HepG2 (cell line): Measurements from ENCODE around the gene ADGRV1. TPM values are rescaled to one million over a fixed set of nuclear protein-coding genes. Genes with fewer than 3 reads are reported as not detected.

Experiments used
- ATAC-seq: fragments of 200-7000 bp; cut with Tn5 transposase; 3 replicates; pipeline ENCODE4 v1.9.1; 2020; ENCODE audit warnings: mild to moderate bottlenecking, moderate library complexity
- BruUV-seq: library from RNA; stranded (reverse); fragments of 400-500 nt; replicated peaks from 2 replicates; lab custom pipeline; 2021; lab: Mats Ljungman, UMichigan
- CTCF ChIA-PET: fragments of 300-600 bp; formaldehyde crosslinking; extraction: SDS; loops from one replicate; lab custom pipeline; 2021; ENCODE audit warnings: low total read pairs, inconsistent platforms, low intra/inter-chr PET ratio; lab: Yijun Ruan, JAX
- POLR2A ChIA-PET: fragments of 350-600 bp; sonication (Branson Sonifier 250); formaldehyde crosslinking; loops from one replicate; lab custom pipeline; 2020; ENCODE audit warnings: antibody characterized with exemption, inconsistent platforms; lab: Yijun Ruan, JAX
- DNase-seq: peaks from one replicate; pipeline ENCODE4 v3.0.0-alpha.2; 2015; ENCODE audit warnings: low spot score
- FAIRE-seq: peaks from 3 replicates; lab custom pipeline; 2011; peaks lifted over from hg19 to GRCh38; lab: Jason Lieb, UNC
- H2AFZ ChIP-seq: one replicate; pipeline ENCODE4 v1.6.1; 2011; ENCODE audit warnings: low read length, inconsistent platforms
- H3K27ac ChIP-seq: fragments of 300-600 bp; 3 replicates; pipeline ENCODE4 v1.8.0; 2011; ENCODE audit warnings: mixed run types, mild to moderate bottlenecking, mixed read lengths, low read length, inconsistent platforms; ENCODE audit not compliant: insufficient read depth; ENCODE audit errors: extremely low read length
- H3K27me3 ChIP-seq, 2 experiments: fragments of 200-600 bp in 1 of 2; 2 replicates in 1 of 2; 3 replicates in 1 of 2; pipeline versions ENCODE4 v1.6.0 to v1.8.0; 2011; ENCODE audit warnings: low read length in 2 of 2, mild to moderate bottlenecking in 2 of 2, moderate library complexity in 2 of 2, inconsistent platforms in 1 of 2; ENCODE audit not compliant: insufficient read depth in 2 of 2, control insufficient read depth in 1 of 2
- H3K36me3 ChIP-seq, 2 experiments: fragments of 200-600 bp in 1 of 2; replicated peaks in 1 of 2; 2 replicates in 1 of 2; 3 replicates in 1 of 2; pipeline versions ENCODE4 v1.5.1 to v1.8.0; 2011; ENCODE audit warnings: low read length in 2 of 2, inconsistent platforms in 1 of 2; ENCODE audit not compliant: insufficient read depth in 2 of 2, control insufficient read depth in 1 of 2
- H3K4me1 ChIP-seq: 2 replicates; pipeline ENCODE4 v1.5.1; 2012; ENCODE audit warnings: low read length, inconsistent platforms; ENCODE audit not compliant: insufficient read depth
- H3K4me2 ChIP-seq: 2 replicates; pipeline ENCODE4 v1.6.0; 2011; ENCODE audit warnings: low read depth, low read length, inconsistent platforms
- H3K4me3 ChIP-seq, 3 experiments: fragments of 200-600 bp in 1 of 3; sonication (generic), shearing (Covaris generic) in 1 of 3; replicated peaks in 1 of 3; 2 replicates each; pipeline ENCODE4 v1.5.1; 2011 to 2016; ENCODE audit warnings: low read length in 3 of 3, inconsistent platforms in 2 of 3, low read depth in 2 of 3, mild to moderate bottlenecking in 2 of 3, control low read depth in 1 of 3, mixed read lengths in 1 of 3; ENCODE audit not compliant: insufficient read depth in 1 of 3
- H3K79me2 ChIP-seq: one replicate; pipeline ENCODE4 v1.6.1; 2011; ENCODE audit warnings: low read length, inconsistent platforms; ENCODE audit not compliant: insufficient read depth
- H3K9ac ChIP-seq: 2 replicates; pipeline ENCODE4 v1.6.0; 2011; ENCODE audit warnings: mild to moderate bottlenecking, low read depth, low read length, inconsistent platforms; ENCODE audit not compliant: insufficient read depth
- H3K9me3 ChIP-seq: 2 replicates; pipeline ENCODE4 v1.5.1; 2012; ENCODE audit warnings: mild to moderate bottlenecking, low read length
- H4K20me1 ChIP-seq: 2 replicates; pipeline ENCODE4 v1.6.0; 2011; ENCODE audit warnings: inconsistent platforms, mild to moderate bottlenecking, low read length, moderate library complexity; ENCODE audit not compliant: insufficient read depth
- DMAP1 ChIP-seq: IDR thresholded peaks from 2 replicates; pipeline ENCODE4 v1.6.1; 2016
- DR1 ChIP-seq: sonication (generic); formaldehyde crosslinking; IDR thresholded peaks from 2 replicates; pipeline ENCODE4 v1.8.0; 2021; ENCODE audit warnings: mild to moderate bottlenecking, missing genetic modification reagents, inconsistent platforms
- POGZ ChIP-seq: sonication (generic); formaldehyde crosslinking; IDR thresholded peaks from 2 replicates; pipeline ENCODE4 v1.4.0; 2020; ENCODE audit warnings: mild to moderate bottlenecking, missing genetic modification reagents
- RAD51 ChIP-seq: fragments of 450-650 bp; IDR thresholded peaks from 2 replicates; pipeline ENCODE4 v1.6.1; 2016; ENCODE audit warnings: borderline replicate concordance
- RFX5 ChIP-seq: IDR thresholded peaks from 2 replicates; pipeline ENCODE4 v1.6.1; 2011; ENCODE audit warnings: low read depth, low read length, improper control_type of control experiment
- SAP130 ChIP-seq: IDR thresholded peaks from 2 replicates; pipeline ENCODE4 v1.6.1; 2016; ENCODE audit warnings: low read depth
- ZFP82 ChIP-seq: sonication (generic); formaldehyde crosslinking; IDR thresholded peaks from 2 replicates; pipeline ENCODE4 v1.5.1; 2020; ENCODE audit warnings: mild to moderate bottlenecking, missing genetic modification reagents, borderline replicate concordance
- ZNF253 ChIP-seq: sonication (generic); formaldehyde crosslinking; IDR thresholded peaks from 2 replicates; pipeline ENCODE4 v1.8.0; 2022; ENCODE audit warnings: mild to moderate bottlenecking, missing genetic modification reagents, borderline replicate concordance
- ZNF326 ChIP-seq: sonication (generic); formaldehyde crosslinking; IDR thresholded peaks from 2 replicates; pipeline ENCODE4 v1.4.0; 2020; ENCODE audit warnings: missing genetic modification reagents, borderline replicate concordance
- ZNF350 ChIP-seq: sonication (generic); formaldehyde crosslinking; IDR thresholded peaks from 2 replicates; pipeline ENCODE4 v1.4.0; 2020; ENCODE audit warnings: mild to moderate bottlenecking, low read depth, missing genetic modification reagents, borderline replicate concordance
- ZNF468 ChIP-seq: sonication (generic); formaldehyde crosslinking; IDR thresholded peaks from 2 replicates; pipeline ENCODE4 v1.8.0; 2022; ENCODE audit warnings: mild to moderate bottlenecking, moderate library complexity, missing genetic modification reagents
- ZNF773 ChIP-seq: sonication (generic); formaldehyde crosslinking; IDR thresholded peaks from 2 replicates; pipeline ENCODE4 v1.4.0; 2020; ENCODE audit warnings: missing genetic modification reagents, borderline replicate concordance
- WGBS: methylation state at CpG from one replicate; pipeline ENCODE4 v1.1.6; 2017; ENCODE audit warnings: low lambda C conversion rate; 5-methylcytosine and 5-hydroxymethylcytosine counted together
- in situ Hi-C: cut with HindIII; loops from 2 replicates; pipeline ENCODE4 v1.10.0; 2017; ENCODE audit warnings: low pct_unique_long_range_greater_than_20kb; ENCODE audit not compliant: extremely low pct_ligation_motif_present
- intact Hi-C: fragments of 100-400 bp; cut with micrococcal nuclease; formaldehyde crosslinking; loops from one replicate; pipeline ENCODE4 v1.10.0; 2022; ENCODE audit not compliant: unreplicated experiment
- polyA plus RNA-seq, 8 experiments: library from polyadenylated mRNA; depleted of rRNA in 3 of 8; stranded (reverse) in 7 of 8; unstranded in 1 of 8; fragments of >200 nt; fragmentation: Illumina TruSeq in 4 of 8; extraction: Trizol in 4 of 8; gene quantifications; 2 replicates each; pipeline versions ENCODE4 v1.2.1 to v1.2.3, GENCODE V29; 2011 to 2016; ENCODE audit warnings: low read depth in 4 of 8, missing spikeins in 1 of 8, mixed read lengths in 1 of 8; ENCODE audit not compliant: insufficient read depth in 1 of 8
- total RNA-seq, 5 experiments: library from RNA; depleted of rRNA; stranded (reverse); fragments of >200 nt; fragmentation: Illumina TruSeq; extraction: Trizol; gene quantifications; 2 replicates each; pipeline ENCODE4 v1.2.3, GENCODE V29; 2016; ENCODE audit warnings: low read depth in 1 of 5
- TF ChIP-seq, protein P1 (sequence below): sonication (generic); formaldehyde crosslinking; IDR thresholded peaks from 2 replicates; pipeline ENCODE4 v1.4.0; 2020; ENCODE audit warnings: missing genetic modification reagents
- TF ChIP-seq, protein P2 (sequence below): sonication (generic); formaldehyde crosslinking; IDR thresholded peaks from 2 replicates; pipeline ENCODE4 v1.5.0; 2020; ENCODE audit warnings: missing genetic modification reagents, mild to moderate bottlenecking, borderline replicate concordance
- TF ChIP-seq, protein P3 (sequence below): sonication (generic); formaldehyde crosslinking; IDR thresholded peaks from 2 replicates; pipeline ENCODE4 v1.4.0; 2020; ENCODE audit warnings: missing genetic modification reagents
- TF ChIP-seq, protein P4 (sequence below): sonication (generic); formaldehyde crosslinking; IDR thresholded peaks from 2 replicates; pipeline ENCODE4 v1.4.0; 2020; ENCODE audit warnings: mild to moderate bottlenecking, low read depth, missing genetic modification reagents
- TF ChIP-seq, protein P5 (sequence below): sonication (generic); formaldehyde crosslinking; IDR thresholded peaks from 2 replicates; pipeline ENCODE4 v1.8.0; 2023; ENCODE audit warnings: mild to moderate bottlenecking, missing genetic modification reagents

Gene ADGRV1
- total and polyA plus RNA-seq, 2 of the 13 experiments (the other 11 are each of a cell fraction or from before 2014, with no cell fraction given), result 1.7 to 3.9 TPM

DNA sequence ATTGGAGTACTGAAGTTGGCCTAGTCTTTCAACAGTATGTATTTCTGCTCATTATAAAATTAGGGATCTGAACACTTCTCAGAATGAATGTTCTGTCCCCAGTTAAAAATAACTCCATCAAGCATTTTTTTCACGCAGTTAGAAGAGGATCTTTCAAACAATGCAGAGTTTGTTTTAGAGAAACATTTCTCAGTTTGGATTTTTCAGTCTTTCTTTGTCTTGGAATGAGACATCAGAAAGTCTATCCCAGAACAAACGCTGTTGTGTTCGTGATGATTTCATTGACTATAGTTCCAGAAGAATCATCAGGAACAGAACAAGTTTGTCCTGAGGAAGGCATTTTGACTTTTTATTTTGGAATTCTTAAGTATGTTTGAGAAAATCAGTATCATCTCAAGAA is 605.8 kb downstream of the ADGRV1 start:
- peaks cover 14% of the 10 kb centered on the region for H3K4me1 ChIP-seq
- no peaks in the 10 kb centered on the region for H3K79me2 ChIP-seq
- 13% methylated on average over 3 of the region's 3 CpGs for WGBS
- no peaks in the 10 kb centered on the region for H3K9me3 ChIP-seq
- FAIRE-seq (no peak), DNase-seq (no peak), ATAC-seq (no peak)
- no peak overlapping the region for H3K9ac ChIP-seq
- intact Hi-C loops, result no loop called here
- H3K27ac ChIP-seq, result no peak overlapping the region
- H3K27me3 ChIP-seq, result peaks cover 0 to 4% of the 10 kb centered on the region in 2 experiments; a peak in 1 of 5 replicates
- in situ Hi-C loops, result no loop called here
- CTCF ChIA-PET, result no interaction called here
- no TSS peak for BruUV-seq
- no peaks in the 10 kb centered on the region for H4K20me1 ChIP-seq
- POLR2A ChIA-PET, result no interaction called here
- no peaks in the 10 kb centered on the region for H3K36me3 ChIP-seq
- no peak overlapping the region for H2AFZ ChIP-seq
- H3K4me3 ChIP-seq, result no peak overlapping the region
- H3K4me2 ChIP-seq, result no peak overlapping the region
- no peak for TF ChIP-seq ZFP82 (CRISPR knock-in tag)
- no peak for TF ChIP-seq ZNF326 (CRISPR knock-in tag)
- no peak for TF ChIP-seq DMAP1
- TF ChIP-seq, protein P1, sequence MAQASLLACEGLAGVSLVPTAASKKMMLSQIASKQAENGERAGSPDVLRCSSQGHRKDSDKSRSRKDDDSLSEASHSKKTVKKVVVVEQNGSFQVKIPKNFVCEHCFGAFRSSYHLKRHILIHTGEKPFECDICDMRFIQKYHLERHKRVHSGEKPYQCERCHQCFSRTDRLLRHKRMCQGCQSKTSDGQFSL (CRISPR knock-in tag), result no peak
- no peak for TF ChIP-seq POGZ (CRISPR knock-in tag)
- TF ChIP-seq SAP130 (CRISPR knock-in tag), result no peak
- TF ChIP-seq, protein P2, sequence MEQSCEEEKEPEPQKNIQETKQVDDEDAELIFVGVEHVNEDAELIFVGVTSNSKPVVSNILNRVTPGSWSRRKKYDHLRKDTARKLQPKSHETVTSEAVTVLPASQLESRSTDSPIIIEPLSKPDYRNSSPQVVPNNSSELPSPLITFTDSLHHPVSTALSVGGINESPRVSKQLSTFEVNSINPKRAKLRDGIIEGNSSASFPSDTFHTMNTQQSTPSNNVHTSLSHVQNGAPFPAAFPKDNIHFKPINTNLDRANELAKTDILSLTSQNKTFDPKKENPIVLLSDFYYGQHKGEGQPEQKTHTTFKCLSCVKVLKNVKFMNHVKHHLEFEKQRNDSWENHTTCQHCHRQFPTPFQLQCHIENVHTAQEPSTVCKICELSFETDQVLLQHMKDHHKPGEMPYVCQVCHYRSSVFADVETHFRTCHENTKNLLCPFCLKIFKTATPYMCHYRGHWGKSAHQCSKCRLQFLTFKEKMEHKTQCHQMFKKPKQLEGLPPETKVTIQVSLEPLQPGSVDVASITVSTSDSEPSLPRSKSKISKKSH (CRISPR knock-in tag), result no peak
- TF ChIP-seq, protein P3, sequence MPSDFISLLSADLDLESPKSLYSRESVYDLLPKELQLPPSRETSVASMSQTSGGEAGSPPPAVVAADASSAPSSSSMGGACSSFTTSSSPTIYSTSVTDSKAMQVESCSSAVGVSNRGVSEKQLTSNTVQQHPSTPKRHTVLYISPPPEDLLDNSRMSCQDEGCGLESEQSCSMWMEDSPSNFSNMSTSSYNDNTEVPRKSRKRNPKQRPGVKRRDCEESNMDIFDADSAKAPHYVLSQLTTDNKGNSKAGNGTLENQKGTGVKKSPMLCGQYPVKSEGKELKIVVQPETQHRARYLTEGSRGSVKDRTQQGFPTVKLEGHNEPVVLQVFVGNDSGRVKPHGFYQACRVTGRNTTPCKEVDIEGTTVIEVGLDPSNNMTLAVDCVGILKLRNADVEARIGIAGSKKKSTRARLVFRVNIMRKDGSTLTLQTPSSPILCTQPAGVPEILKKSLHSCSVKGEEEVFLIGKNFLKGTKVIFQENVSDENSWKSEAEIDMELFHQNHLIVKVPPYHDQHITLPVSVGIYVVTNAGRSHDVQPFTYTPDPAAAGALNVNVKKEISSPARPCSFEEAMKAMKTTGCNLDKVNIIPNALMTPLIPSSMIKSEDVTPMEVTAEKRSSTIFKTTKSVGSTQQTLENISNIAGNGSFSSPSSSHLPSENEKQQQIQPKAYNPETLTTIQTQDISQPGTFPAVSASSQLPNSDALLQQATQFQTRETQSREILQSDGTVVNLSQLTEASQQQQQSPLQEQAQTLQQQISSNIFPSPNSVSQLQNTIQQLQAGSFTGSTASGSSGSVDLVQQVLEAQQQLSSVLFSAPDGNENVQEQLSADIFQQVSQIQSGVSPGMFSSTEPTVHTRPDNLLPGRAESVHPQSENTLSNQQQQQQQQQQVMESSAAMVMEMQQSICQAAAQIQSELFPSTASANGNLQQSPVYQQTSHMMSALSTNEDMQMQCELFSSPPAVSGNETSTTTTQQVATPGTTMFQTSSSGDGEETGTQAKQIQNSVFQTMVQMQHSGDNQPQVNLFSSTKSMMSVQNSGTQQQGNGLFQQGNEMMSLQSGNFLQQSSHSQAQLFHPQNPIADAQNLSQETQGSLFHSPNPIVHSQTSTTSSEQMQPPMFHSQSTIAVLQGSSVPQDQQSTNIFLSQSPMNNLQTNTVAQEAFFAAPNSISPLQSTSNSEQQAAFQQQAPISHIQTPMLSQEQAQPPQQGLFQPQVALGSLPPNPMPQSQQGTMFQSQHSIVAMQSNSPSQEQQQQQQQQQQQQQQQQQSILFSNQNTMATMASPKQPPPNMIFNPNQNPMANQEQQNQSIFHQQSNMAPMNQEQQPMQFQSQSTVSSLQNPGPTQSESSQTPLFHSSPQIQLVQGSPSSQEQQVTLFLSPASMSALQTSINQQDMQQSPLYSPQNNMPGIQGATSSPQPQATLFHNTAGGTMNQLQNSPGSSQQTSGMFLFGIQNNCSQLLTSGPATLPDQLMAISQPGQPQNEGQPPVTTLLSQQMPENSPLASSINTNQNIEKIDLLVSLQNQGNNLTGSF (CRISPR knock-in tag), result no peak
- TF ChIP-seq ZNF350, result no peak
- no peak for TF ChIP-seq DR1 (CRISPR knock-in tag)
- no peak for TF ChIP-seq RFX5
- TF ChIP-seq RAD51, result no peak
- TF ChIP-seq, protein P4, sequence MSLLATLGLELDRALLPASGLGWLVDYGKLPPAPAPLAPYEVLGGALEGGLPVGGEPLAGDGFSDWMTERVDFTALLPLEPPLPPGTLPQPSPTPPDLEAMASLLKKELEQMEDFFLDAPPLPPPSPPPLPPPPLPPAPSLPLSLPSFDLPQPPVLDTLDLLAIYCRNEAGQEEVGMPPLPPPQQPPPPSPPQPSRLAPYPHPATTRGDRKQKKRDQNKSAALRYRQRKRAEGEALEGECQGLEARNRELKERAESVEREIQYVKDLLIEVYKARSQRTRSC, result no peak
- TF ChIP-seq ZNF468 (CRISPR knock-in tag), result no peak
- TF ChIP-seq, protein P5, sequence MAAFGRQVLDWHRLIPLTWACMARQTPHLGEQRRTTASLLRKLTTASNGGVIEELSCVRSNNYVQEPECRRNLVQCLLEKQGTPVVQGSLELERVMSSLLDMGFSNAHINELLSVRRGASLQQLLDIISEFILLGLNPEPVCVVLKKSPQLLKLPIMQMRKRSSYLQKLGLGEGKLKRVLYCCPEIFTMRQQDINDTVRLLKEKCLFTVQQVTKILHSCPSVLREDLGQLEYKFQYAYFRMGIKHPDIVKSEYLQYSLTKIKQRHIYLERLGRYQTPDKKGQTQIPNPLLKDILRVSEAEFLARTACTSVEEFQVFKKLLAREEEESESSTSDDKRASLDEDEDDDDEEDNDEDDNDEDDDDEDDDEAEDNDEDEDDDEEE (CRISPR knock-in tag), result no peak
- TF ChIP-seq ZNF253 (CRISPR knock-in tag), result no peak
- no peak for TF ChIP-seq ZNF773
